ENCODE results near the gene IPMK.
"Not testable (repeated sequence)": the region's sequence is repeated elsewhere in the genome, so short reads cannot be mapped to it uniquely, and the experiment has no call there.

IPMK gene

DNA sequence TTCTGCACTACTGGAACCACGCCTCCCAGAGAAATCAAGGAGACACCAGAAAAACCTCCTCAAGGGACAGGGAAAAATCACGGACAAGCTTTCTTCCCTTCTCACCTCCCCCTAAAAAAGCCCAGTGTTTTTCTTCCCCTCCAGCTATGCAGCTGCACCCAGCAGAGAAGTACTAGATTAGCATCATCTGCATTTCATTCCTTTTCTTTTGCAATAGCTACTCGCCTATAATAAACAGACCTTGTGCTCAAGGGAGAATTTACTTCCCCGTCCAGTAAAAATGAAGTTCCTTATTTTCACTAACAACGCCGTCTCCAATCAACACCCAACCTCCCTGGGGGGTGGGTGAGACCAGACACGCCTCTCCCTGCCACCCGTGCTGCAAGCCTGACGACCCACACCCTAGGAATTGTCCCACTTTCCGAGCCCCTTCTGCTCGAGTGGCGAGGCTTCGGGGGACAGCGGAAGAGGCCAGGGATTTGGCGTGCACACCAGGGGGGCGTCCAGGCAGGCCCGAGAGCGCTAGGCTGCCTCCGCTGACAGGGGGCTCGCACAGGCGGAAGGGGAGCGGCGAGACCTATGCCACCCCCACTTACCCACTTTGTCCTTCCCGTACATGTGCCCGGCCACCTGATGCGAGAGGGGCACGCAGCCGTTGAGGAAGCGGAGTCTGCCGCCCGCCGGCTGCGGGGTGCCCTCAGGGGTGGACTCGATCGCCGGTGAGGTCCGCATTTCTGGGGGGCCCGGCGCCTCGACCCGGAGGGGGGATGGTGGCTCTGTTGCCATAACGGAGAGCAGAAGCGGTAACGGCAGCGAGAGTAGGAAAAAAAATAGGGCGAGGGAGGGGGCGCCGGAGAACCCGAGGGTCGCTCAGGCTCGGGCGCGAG lies 625 bp downstream of the IPMK start:
- DNase-seq = no peak

DNA sequence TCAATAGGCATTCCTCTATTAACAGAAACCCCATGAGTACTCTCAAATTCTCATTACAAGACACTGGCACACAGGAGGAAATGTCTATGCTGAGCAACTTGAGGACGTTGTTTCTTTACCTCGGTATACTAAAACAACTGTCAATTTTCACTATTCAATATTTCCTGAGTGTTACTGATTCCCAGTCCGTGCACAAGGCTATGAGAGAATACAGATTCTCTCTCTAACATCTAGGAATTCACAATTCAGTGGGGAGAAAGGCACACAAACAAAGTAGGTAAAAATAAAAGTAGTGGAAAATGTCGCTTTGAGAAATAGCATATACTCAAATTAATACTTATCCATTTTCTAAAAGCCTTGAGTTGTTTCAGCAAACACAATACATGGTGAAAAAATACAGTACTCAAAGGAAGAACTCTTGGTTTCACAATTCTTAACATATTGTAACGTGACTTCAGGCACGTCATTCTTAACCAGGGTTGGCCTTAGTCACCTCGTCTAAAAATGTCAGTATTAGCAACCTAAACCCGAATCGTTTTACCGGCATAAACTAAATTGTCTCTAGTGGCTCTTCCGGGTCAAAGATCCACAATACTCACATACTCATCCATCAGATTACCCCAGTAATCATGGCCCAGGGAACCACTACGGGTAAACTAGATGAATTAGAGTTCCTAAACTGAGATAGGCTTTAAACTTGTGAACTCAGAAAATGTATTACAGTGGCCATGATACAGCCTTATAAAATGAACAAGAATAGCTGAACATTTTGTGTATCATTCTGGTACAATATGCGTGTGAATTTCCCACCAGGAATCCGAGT lies 1.5 kb downstream of the IPMK start:
- no peak for DNase-seq

DNA sequence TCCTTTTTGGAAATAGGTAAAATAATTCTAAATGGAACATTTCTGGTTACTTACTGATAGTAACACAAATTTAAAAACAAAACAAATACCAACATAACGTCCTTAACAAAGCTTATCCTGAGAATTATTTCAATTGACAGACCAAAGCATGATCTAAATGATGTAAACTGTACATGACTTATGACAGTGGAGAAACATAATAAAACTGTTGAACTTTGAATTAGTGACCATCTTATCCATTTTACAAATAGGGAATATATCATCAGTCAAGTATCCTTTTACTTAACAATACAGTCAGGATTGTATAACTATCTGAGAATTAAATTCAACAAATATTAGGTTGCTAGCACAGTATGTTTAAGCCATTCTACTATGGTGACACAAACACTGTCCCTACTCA lies 2.4 kb downstream of the IPMK start:
- no peak for DNase-seq

DNA sequence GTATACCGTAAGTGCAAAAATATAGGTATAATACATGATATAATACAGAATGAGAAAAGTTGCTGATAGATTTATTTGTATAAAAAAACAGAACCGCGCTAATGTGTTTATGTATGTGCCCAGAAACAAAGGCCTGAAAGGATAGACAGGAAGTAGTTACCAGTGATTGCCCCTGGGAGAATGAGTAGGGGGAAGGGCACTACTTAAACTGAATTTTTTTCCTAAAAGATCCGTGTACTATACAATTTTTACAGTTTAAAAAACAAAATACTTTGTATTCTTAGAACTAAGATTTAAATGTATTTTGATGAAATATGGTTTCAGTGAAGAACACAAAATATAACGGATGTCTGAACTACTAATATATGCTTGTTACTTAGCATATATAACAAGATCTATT lies 2.9 kb downstream of the IPMK start:
- DNase-seq = peak; percentile 35

DNA sequence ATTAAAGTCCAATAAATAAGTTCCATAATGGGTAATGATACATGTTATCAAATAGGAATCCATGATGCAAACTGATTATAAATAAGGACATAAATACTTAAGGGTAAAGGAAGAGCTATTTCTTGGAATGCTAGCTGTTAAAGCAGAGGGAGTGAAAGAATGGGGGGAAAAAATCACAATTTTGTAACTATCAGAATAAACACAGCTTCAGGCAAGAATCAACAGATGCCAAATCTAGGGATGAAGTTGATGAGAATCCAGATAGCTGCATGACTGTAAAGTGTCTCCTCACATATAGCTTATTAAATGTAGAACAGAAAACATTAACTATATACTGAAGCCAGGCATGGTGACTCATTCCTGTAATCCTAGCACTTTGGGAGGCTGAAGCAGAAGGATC lies 4.9 kb downstream of the IPMK start:
- DNase-seq = no peak

DNA sequence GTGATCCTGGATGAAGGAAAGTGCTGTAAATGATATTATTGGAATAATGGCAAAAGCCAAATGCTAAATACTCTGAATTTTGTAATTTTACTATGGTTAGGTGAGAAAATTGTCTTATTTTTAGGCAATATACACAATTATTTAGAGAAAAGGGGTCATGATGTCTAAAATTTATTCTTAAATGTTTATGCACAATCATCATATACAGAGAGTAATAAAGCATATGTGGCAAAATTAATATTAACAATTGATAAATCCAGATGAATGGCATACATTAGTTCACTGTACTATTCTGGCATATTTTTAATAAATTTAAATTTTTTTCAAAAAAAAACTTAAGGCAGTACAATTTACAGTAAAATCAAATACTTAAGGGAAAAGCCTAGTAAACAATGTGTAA lies 7.4 kb downstream of the IPMK start:
- no peak for DNase-seq

DNA sequence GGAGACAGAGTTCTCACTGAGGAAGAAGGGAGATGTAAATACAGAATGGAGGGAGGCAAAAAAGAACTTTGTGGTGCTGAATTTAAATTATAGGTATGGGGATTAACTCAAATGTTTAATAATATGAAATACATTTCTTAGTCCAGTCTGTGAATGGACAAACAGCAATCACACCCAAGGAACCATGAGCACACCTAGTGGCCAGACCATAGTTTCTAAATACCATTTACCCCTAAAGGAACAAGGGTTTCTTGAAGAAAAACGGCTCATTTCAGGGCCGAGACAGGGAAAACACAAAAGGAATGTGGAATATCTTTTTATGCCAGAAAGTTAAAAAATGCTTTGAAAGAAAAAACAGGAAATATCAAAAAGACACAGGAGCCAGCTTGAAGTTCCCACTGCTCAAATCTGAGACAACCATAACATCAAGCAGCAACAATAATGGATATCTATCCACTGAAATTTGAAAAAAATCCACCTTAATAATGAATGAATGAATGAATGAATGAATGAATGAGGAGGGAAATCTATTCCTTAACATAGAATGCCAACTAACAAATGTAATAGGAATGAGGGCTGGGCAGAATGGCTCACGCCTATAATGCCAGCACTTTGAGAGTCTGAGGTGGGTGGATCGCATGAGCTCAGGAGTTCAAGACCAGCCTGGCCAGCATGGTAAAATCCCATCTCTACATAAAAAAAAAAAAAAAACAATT lies 8.6 kb downstream of the IPMK start:
- no peak for DNase-seq

DNA sequence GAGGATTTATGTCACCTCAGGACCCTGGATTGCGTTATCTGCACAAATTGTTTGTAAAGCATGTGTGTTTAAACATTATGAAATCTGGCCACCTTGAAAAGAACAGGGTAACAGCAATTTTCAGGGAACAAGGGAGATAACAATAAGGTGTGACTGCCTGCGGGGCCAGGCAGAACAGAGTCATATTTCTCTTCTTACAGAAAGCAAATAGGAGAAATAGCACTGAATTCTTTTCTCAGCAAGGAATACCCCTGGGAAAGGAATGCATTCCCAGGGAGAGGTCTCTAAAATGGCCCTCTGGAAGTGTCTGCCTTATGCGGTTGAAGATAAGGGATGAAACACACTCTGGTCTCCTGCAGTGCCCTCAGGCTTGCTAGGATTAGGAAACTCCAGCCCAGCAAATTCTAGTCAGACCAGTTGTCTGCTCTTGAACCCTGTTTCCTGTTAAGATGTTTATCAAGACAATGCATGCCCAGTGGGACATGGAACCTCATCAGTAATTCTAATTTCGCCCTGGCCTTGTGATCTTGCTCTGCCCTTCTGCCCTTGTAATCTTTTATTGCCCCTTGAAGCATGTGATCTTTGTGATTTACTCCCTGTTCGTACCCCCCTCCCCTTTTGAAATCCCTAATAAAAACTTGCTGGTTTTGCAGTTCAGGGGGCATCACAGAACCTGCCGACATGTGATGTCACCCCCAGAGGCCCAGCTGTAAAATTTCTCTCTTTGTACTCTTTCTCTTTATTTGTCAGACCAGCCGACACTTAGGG lies 11.5 kb downstream of the IPMK start:
- not testable (repeated sequence) for DNase-seq

DNA sequence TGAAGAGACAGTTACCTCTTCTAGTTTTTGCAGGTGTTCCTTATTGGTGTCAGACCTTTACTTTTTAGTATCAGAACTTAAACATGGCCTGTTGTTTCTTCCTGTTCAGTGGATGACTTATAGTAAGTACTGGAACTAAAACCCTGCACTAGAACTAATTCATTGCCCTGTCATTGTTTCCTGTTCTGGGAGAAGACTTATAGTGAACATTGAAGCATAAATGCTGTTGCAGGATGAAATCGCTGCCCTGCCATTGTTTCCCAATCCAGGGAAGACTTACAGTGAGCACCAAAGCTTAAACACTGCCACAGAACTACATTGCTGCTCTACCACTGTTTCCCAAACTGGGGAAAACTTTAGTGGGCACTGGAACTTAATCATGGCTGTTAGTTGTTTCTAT lies 13.1 kb downstream of the IPMK start:
- DNase-seq = no peak

DNA sequence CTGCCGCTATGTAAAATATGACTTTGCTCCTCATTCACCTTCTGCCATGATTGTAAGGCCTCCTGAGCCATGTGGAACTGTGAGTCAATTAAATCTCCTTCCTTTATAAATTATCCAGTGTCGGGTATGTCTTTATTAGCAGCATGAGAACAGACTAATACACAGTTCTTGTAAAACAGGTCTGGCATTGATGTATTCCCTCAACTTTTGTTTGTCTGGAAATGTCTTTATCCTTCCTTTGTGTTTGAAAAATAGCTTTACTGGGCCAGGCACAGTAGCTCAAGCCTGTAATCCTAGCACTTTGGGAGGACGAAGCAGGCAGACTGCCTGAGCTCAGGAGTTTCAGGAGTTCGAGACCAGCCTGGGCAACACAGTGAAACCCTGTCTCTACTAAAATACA lies 14.5 kb downstream of the IPMK start:
- no peak for DNase-seq

DNA sequence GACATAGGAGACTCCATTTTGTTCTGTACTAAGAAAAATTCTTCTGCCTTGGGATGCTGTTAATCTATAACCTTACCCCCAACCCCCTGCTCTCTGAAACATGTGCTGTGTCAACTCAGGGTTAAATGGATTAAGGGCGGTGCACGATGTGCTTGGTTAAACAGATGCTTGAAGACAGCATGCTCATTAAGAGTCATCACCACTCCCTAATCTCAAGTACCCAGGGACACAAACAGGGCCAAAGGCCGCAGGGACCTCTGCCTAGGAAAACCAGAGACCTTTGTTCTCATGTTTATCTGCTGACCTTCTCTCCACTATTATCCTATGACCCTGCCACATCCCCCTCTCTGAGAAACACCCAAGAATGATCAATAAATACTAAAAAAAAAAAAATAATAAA lies 23.0 kb downstream of the IPMK start:
- not testable (repeated sequence) for DNase-seq

DNA sequence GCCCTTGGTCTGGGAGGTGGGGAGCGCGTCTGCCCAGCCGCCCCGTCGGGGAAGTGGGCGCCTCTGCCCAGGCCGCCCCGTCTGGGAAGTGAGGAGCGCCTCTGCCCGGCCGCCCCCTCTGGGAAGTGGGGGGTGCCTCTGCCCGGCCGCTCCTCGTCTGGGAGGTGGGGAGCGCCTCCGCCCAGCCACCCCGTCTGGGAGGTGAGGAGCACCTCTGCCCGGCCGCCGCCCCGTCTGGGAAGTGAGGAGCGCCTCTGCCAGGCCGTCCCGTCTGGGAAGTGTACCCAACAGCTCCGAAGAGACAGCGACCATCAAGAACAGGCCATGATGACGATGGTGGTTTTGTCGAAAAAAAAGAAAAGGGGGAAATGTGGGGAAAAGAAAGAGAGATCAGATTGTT lies 23.5 kb downstream of the IPMK start:
- DNase-seq = not testable (repeated sequence)

DNA sequence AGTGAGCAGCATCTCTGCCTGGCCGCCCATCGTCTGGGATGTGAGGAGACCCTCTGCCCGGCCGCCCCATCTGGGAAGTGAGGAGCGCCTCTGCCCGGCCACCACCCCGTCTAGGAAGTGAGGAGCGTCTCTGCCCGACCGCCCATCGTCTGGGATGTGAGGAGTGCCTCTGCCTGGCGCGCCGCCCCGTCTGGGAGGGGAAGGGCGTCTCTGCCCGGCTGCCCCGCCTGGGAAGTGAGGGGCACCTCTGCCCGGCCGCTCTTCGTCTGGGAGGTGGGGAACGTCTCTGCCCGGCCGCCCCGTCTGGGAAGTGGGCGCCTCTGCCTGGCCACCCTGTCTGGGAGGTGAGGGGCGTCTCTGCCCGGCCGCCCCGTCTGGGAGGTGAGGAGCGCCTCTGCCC lies 23.9 kb downstream of the IPMK start:
- DNase-seq = not testable (repeated sequence)

DNA sequence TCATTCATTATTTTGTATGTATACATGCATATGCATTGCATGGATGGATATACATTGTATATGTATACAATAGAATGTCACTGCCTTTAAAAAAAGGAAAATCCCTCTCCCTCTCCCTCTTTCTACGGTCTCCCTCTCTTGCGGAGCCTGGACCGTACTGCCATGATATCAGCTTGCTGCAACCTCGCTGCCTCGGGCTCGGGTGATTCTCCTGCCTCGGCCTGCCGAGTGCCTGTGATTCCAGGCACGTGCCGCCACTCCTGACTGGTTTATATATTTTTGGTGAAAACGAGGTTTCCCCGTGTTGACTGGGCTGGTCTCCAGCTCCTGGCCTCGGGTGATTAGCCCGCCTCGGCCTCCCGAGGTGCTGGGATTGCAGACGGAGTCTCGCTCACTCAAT lies 24.4 kb downstream of the IPMK start:
- DNase-seq = no peak

DNA sequence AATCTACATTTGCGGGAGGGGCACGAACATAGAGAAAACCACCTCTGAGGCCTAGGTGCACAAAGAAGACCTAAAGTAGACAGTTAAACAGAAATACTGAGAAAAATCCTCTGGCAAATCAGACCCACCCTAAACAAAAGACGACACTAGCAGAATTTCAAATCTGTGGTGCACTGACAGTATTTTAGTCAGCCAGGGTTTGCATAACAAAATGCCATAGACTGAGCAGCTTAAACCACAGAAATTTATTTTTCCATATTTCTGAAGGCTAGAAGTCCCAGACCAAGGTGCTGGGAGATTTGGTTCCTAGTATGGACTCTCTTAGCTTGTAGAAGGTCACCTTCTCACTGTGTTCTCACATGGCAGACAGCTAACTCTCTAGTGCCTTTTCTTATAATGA lies 26.3 kb downstream of the IPMK start:
- no peak for DNase-seq

DNA sequence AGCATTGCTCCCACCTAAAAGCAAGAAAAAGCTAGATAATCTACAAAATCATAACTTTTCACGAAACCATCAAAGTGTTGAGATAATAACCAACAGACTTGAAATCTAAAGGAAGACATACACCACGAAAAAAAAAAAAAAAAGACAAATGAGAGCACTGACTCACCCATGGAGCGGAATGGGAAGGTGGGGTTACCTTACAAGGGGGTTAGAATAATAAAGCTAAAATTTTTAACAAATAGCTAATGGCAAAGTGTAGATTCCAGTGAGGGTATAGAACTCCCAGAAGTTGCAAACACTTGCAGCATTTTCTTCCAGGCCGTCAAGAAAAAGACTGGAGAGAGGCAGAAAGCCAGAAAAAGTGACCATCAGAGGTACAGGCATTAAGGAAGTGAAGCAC lies 27.2 kb downstream of the IPMK start:
- no peak for DNase-seq

DNA sequence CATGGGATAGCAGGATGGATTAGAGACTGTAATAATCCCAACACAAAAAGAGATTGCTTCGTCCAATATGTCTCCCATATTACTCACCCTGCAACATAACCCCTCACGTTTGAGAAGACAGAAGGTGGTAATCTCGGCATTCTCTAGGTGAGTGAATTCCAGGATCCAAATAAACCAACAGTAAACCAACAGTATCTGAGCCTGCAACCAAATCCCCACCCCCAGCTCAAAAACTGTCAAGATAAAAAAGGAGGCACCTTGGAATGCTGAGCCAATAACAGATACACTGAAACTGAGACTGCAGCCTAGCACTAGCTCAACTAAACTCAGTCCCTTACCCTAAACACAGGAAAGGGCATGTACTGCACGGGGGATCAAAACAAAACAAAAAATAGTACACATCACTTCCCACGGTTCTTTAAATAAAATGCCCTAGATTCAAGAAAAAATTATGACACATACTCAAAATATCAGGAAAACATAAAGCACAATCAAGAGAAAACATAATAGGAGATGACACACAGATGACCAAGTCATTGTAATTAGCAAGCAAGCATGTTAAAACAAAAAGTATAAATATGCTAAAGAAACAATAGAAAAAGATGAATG lies 28.0 kb downstream of the IPMK start:
- no peak for DNase-seq

DNA sequence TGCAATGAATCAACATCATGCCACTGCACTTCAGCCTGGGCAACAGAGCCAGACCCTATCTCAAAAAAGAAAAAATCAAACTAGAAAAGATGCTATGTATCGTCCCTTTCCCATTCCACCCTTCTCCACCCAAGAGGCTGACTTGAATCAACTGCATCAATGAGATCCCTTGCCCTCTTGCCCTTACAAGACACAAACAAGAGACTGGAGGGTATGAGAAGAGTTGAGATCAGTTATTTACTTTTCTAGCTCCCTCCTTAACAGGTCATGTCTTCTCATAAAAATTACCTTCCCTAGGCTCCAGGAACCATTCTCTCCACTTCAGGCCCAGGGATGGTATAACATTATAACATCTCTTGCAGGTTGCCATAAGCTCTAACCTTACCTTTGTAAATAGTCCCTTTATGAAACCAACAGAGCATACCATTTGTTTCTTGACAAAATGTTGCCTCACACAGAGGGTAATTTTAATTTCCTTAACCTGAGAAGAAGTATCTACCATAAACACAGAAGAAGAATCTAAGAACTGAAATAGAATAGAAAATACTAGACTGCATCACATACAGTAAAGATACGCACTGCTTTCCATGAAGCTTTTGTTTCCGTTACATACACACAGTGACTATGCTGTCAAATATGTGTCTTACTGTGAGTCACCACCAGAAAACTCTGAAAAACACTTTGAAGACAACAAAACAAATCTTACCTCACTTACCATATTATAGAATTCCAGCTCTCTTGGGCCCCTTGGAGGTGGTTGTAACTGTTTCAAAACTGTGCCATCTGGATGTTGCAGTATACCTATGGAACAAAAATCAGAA lies 30.5 kb downstream of the IPMK start:
- DNase-seq = no peak

DNA sequence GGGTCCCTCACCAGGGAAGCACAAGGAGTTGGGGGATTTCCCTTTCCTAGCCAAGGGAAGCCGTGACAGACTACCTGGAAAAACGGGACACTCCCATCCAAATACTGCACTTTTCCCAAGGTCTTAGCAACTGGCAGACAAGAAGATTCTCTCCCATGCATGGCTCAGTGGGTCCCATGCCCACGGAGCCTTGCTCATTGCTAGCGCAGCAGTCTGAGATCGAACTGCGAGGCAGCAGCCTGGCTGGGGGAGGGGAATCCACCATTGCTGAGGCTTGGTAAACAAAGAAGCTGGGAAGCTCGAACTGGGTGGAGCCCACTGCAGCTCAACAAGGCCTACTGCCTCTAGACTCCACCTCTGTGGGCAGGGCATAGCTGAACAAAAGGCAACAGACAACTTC lies 37.8 kb downstream of the IPMK start:
- not testable (repeated sequence) for DNase-seq

DNA sequence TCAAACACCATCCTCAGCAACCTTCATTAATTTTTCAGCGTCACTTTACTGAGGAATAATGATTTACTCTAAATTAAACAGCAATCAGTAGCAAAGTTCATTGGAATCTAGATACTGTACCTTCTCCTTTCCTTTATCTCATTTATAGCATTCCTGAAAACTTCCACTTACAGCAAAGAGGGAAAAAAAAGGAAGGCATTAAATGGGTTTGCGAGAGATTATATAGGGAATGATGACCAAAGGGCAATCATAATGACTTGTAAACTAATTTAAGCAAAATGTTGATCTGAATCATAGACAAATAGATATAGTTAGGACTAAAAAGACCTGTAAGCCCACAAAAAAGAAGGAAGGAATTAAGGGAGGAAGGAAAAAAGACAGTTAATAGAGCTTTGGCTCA lies 42.0 kb downstream of the IPMK start:
- DNase-seq = no peak

DNA sequence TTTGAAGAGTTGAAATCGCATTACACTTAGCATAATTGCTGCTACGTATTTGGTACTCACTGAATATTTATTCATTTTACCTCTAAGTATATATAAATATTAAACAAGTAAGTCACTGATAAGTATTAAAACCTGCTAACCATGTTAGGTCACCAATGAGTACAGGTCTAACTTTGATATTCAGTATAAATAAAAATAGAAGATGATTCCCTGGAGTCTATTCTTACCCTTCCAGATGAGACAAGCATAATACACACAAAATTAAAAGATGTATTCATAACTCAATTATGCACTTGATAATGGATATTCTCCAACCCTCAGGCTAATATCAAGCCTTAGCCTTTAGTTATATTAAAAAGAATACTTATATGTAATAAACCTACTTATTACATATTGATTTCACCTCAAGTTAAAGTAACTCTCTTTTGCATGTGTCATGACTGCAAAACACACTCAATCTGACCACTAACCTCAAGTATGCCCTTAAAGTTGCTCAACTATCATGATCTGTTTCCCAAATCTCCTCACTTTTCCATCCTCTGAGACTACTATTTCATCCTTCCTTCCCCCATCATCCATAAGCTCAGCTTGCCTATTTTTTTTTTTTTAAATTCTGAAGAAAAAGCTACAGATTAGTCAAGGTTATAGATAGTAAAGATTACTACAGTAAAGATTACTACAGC lies 46.8 kb downstream of the IPMK start:
- DNase-seq = no peak

Measured in NCI-H510A treated with DMSO at 0.1 percent for 48 hours (cell line).